Erythroblast (primary cell): ENCODE results near the gene MMRN1.

Experiments
- DNase-seq, 2 experiments: peaks; one replicate each; lab custom pipeline; 2025; lab: John Stamatoyannopoulos, UW
- GATA1 ChIP-seq: IDR thresholded peaks from 2 replicates; pipeline ENCODE4 v1.6.1; 2011; ENCODE audit warnings: low read depth, mild to moderate bottlenecking, control low read depth, low read length, moderate library complexity
- POLR2A ChIP-seq: IDR thresholded peaks from 2 replicates; pipeline ENCODE4 v1.6.1; 2011; ENCODE audit warnings: mild to moderate bottlenecking, low read length

MMRN1 gene

DNA sequence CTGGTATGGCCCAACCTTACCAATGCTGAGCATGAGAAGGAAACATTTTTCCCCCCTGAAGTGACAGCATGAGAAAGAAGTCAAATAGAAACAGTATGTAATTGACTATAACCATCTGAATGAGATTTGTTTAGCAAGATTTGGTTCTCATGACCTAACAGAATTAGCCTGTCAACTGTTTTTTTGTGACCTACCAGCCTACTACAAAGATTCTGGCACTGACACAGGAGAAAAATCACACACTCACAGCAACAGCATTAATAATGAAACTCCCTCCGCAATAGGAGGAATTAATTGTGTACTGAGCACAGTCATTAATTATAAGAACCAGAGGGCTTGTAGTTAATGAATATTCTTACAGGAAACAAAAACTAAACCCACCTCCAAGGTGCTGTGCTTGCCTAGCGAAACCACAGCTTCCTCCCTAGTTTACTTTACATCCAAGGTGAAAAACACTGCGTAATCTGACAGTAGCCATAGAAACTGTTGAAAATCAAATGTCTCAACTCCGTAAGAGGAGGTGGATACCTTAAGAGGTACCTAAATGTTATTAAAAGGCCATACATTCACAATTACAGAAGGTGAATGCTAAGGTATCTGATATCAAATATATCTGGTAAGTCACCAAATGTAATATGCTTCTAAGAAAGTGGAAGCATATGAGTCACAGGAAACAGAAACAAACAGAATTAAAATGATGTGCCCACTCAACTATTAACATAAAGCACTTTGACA, 34.9 kb downstream of the MMRN1 start:
- TF ChIP-seq POLR2A (no peak), GATA1 (no peak)
- DNase-seq, result no peak

- no peak for DNase-seq
- TF ChIP-seq GATA1 (no peak), POLR2A (no peak)
Measured at GRCh38 chr4:89939546-89939945, 44.9 kb downstream of the MMRN1 start.

- no peak for DNase-seq
- no peak for TF ChIP-seq POLR2A
- TF ChIP-seq GATA1, result no peak
Measured at GRCh38 chr4:89939994-89940393, 45.3 kb downstream of the MMRN1 start.

DNA sequence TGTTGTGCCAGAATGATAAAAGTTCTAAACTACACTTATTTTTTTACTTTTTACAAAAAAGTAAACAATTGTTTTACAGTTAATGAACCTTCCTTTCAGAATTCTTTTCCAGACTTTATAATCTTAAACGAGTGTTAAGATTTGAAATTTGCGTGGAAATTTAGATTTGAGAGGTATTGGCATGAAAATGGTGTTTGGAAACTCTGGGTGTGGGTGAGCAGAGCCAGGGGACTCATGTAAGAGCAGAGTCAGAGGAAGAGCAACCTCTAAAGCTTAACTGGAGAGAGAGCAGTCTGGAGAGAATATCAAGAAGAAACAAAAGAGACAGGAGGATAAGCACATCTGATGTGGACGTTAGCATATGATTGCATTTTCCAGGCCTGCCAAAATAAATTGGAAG, 48.2 kb downstream of the MMRN1 start:
- TF ChIP-seq GATA1 (no peak), POLR2A (no peak)
- DNase-seq, result no peak

DNA sequence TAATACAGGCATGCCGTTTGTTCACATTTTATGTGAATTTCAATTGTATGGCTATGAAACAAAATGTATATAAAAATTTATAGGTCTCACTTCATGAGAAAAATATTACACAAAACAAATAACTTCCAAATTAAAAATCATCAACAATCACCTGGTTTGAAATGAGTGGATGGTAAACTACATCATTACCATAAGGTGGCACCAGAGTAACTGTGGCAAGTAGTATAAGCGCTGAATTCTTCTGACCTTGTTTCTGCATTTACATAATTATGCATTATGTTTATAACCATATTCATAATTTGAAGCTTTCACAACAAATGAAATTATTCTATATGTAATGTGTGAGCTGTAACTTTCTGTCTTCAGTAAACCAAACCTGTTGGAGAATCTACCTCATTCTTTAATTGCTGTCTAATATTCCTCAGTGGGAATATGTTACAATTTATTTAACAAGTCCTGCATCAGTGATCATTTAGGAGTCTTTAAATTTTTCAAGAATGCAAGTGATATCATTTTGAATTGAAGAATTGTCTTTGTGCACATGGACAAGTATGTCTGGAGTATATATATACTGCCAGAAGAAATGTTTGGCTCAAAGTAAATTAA, 55.2 kb downstream of the MMRN1 start:
- no peak for TF ChIP-seq POLR2A
- no peak for TF ChIP-seq GATA1

GRCh38 chr4:89952458-89952857, 57.8 kb downstream of the MMRN1 start:
- no peak for DNase-seq
- TF ChIP-seq GATA1 (no peak), POLR2A (no peak)

More for the DNA sequence above, 55.2 kb downstream of the MMRN1 start:
- DNase-seq, result no peak

DNA sequence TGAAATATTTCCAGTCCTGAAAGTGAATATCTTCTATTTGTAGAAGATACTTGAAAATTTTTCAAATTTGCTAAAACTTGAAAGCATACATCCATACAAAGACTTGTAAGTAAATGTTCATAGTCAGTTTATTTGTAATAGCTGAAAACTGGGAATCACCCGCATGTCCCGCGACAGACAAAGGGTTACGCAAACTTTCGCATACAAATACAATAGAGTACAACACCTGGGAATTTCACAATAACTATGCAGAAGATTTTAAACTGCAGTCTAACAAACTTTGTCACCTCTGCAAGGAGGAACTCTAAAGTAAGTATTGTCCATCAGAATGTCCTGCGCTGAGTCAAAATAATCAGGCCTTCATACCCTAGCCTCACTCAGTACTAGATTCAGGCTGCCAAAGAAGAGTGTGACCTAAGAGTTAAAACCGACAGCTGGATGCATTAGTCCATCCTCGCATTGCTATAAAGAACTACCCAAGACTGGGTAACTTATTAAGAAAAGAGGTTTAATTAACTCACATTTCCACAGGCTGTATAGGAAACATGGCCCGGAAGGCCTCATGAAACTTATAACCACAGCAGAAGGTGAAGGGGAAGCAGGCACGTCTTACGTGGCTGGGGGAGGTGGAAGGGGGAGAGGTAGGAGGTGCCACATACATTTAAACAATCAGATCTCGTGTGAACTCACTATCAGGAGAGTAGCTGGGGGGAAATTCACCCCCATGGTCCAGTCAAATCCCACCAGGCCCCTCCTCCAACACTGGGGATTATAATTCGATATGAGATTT, 60.4 kb downstream of the MMRN1 start:
- no peak for TF ChIP-seq GATA1
- no peak for TF ChIP-seq POLR2A
- DNase-seq, result no peak

DNA sequence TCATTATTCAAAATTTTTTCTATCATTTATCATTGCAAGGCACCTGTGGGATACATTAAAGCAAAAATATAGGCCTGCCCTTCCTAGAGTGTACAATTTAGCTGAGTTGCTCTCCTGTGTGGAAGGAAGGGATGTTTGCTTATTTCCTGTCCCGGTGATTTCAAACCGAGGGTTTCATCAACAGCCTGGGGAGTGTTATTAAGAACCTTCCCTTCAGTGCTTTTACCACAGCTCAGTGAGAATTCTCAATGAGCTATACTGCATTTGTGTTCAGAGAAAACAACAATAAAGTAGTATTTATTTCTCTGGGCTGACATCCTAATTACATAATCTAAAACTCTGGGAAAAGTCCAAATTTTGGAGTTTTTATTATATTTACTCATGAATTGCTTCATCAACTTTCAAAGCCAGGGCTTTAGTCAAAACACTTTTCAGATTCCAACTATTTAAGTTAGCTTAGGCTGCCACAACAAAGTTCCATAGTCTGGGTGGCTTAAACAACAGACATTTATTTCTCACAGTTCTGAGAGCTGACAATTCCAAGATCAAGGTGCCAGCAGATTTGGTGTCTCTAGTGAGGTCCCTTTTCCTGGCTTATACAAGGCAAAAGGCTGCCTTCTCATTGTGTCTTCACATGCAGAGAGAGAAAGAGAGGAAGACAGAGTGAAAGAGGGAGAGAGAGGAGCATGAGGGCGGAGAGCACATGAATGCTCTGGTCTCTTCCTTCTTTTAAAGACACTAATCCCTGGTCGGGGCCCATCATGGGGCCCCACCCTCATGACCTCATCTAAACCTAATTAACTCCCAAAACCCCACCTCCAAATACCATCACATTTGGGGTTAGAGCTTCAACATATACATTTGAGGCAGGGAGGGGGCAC, 62.6 kb downstream of the MMRN1 start:
- no peak for DNase-seq
- TF ChIP-seq GATA1, result no peak
- no peak for TF ChIP-seq POLR2A

DNA sequence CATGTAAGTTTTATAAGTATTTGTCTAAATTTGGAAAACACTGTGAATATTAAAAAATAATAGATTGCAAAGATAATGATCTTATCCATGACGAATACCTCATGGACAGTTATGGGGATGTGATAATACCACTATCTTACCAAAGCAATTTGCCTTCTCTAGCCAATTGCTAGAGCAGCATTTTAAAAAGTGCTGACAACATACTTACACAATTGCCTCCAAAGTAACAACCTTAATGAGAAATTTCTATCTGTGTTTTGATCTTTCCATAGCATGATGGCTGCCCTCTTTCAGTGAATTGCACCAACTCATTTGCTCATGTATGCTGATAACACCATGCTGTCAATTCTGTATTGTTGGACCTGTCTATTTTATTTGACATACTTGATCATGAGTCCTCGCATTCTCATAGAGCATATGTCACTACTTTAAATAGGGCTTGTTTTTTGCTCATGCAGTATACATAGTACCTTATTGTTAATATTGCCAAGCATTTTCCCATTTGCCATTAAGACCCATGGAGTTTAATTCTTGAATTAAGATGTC, 87.2 kb downstream of the MMRN1 start:
- no peak for TF ChIP-seq GATA1
- TF ChIP-seq POLR2A, result no peak
- DNase-seq, result no peak

GRCh38 chr4:89988268-89988667, 93.6 kb downstream of the MMRN1 start:
- no peak for DNase-seq
- TF ChIP-seq POLR2A (no peak), GATA1 (no peak)

DNA sequence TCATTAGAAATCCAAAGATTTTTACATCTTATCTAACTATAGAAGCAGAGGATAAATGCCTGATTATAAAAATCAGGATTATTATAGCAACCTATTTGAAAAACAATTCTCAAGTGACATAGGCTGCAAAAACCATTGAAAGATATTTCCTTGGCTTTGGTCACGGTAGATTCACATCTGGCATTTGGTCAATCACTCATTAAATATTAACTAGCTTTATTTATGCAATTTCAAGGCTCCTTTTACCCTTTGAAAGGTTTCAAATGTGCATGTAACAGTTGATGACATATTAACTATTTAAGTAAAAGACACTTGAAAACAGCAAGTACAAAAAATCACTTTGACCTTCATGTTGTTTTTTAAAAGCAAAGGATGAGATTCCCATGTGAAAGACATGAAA, 98.1 kb downstream of the MMRN1 start:
- DNase-seq, result no peak
- no peak for TF ChIP-seq GATA1
- no peak for TF ChIP-seq POLR2A

DNA sequence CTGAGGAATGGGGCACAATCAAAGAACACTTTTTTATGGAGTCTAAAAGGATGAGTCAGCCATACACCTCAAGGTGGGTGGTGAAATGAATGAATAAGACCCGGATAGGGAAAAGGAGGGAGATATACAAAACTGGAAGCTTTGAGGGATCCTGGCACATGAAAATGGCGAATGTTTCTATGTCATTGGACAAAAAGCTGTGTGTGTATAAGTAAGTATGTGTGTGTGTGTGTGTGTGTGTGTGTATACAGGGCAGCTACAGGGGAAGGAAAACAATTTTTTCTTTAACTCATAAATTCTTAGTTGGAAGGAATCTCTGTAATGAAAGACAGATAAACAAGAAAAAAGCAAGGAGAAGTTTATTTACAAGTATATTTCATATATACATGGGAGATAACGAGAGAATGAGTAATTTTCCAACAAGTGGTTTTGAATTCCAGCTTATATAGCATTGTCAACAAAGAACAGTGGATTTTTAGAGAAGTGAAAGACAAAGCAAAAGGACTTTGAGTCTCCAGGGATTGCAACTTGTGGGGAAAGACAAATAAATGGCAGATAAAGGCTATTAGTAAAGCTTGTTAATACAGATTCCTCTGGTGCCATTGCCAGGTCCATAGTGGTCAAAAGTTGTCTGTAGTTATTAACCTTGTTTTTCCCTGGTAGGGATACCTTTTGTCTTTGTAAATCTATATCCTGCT, 99.7 kb downstream of the MMRN1 start:
- TF ChIP-seq POLR2A, result no peak
- no peak for TF ChIP-seq GATA1
- no peak for DNase-seq

GRCh38 chr4:89995006-89995405, 100.4 kb downstream of the MMRN1 start:
- TF ChIP-seq GATA1 (no peak), POLR2A (no peak)
- no peak for DNase-seq
